Activated CD4-positive, alpha-beta T cell treated with anti-CD3 and anti-CD28 coated beads, Interleukin-10, Interleukin-2, amounts not matched to agents 100 ng/mL and 50 ng/mL, durations not matched to agents 16 hours and 8 hours (primary cell): ENCODE measurements around the gene CCDC69.
A peak's percentile ranks its signal among the peaks of the same experiment; 100 is the strongest.
"Not testable (repeated sequence)": the region's sequence is repeated elsewhere in the genome, so short reads cannot be mapped to it uniquely, and the experiment has no call there.

ENCODE experiments used
- DNase-seq: peaks from one replicate; pipeline ENCODE4 v3.0.0-alpha.2; 2020

CCDC69 gene

GRCh38 chr5:151244206-151244605 is 20.3 kb upstream of the CCDC69 start:
- peak; percentile 53 for DNase-seq

GRCh38 chr5:151243564-151243963 is 19.7 kb upstream of the CCDC69 start:
- peak; percentile 80 for DNase-seq

GRCh38 chr5:151243127-151243526 is 19.2 kb upstream of the CCDC69 start:
- DNase-seq = no peak

GRCh38 chr5:151240924-151241635 is 17.2 kb upstream of the CCDC69 start:
- DNase-seq = no peak

GRCh38 chr5:151240268-151240835 is 16.5 kb upstream of the CCDC69 start:
- DNase-seq = not testable (repeated sequence)

GRCh38 chr5:151239237-151239861 is 15.5 kb upstream of the CCDC69 start:
- DNase-seq = peak; percentile 72

- no peak for DNase-seq
Observed at GRCh38 chr5:151238303-151238741, 14.4 kb upstream of the CCDC69 start.

- no peak for DNase-seq
Observed at GRCh38 chr5:151237685-151238084, 13.8 kb upstream of the CCDC69 start.

GRCh38 chr5:151236888-151237287 is 13.0 kb upstream of the CCDC69 start:
- DNase-seq = no peak

- DNase-seq = not testable (repeated sequence)
Observed at GRCh38 chr5:151235239-151235571, 11.3 kb upstream of the CCDC69 start.

GRCh38 chr5:151234476-151235238 is 10.8 kb upstream of the CCDC69 start:
- DNase-seq = peak; percentile 26

GRCh38 chr5:151233616-151234085 is 9.8 kb upstream of the CCDC69 start:
- DNase-seq = no peak

- no peak for DNase-seq
Observed at GRCh38 chr5:151231359-151231758, 7.5 kb upstream of the CCDC69 start.

- no peak for DNase-seq
Observed at GRCh38 chr5:151230048-151230680, 6.3 kb upstream of the CCDC69 start.

GRCh38 chr5:151228986-151229385 is 5.1 kb upstream of the CCDC69 start:
- DNase-seq = no peak

GRCh38 chr5:151227918-151228447 is 4.1 kb upstream of the CCDC69 start:
- DNase-seq = no peak

- DNase-seq = no peak
Observed at GRCh38 chr5:151225475-151225874, 1.6 kb upstream of the CCDC69 start.

- no peak for DNase-seq
Observed at GRCh38 chr5:151225071-151225470, 1.2 kb upstream of the CCDC69 start.

- no peak for DNase-seq
Observed at GRCh38 chr5:151224372-151224771, 480 bp upstream of the CCDC69 start.

GRCh38 chr5:151222790-151223446 is 974 bp downstream of the CCDC69 start:
- peak; percentile 64 for DNase-seq

- DNase-seq = no peak
Observed at GRCh38 chr5:151222054-151222789, 1.7 kb downstream of the CCDC69 start.
